K562 (cell line): ENCODE results near the gene NTRK1. TPM values are rescaled to one million over a fixed set of nuclear protein-coding genes. Genes with fewer than 3 reads are reported as not detected.
A peak's percentile ranks its signal among the peaks of the same experiment; 100 is the strongest.

Source experiments
- ATF1 ChIP-seq, 2 experiments: fragments of 450-650 bp in 1 of 2; IDR thresholded peaks; 2 replicates each; pipeline ENCODE4 v1.6.1; 2016; ENCODE audit warnings: missing compliant biosample characterization in 1 of 2, missing genetic modification characterization in 1 of 2
- COPS2 ChIP-seq: fragments of 450-650 bp; conservative IDR thresholded peaks from 2 replicates; pipeline ENCODE4 v1.6.1; 2016; ENCODE audit warnings: mild to moderate bottlenecking, moderate library complexity
- HDAC2 ChIP-seq: fragments of 450-650 bp; IDR thresholded peaks from 2 replicates; pipeline ENCODE4 v1.6.1; 2016; ENCODE audit warnings: mild to moderate bottlenecking
- HNRNPH1 ChIP-seq: fragments of 200-400 bp; formaldehyde crosslinking; optimal IDR thresholded peaks from 2 replicates; pipeline ENCODE3; 2017; ENCODE audit warnings: low read depth, mild to moderate bottlenecking, low read length, moderate library complexity
- SMAD4 ChIP-seq: fragments of 250-450 bp; sonication (Bioruptor Pico); conservative IDR thresholded peaks from 2 replicates; pipeline ENCODE4 v1.8.0; 2021; ENCODE audit warnings: inconsistent platforms, mild to moderate bottlenecking, moderate library complexity
- SUPT5H ChIP-seq: fragments of 450-650 bp; IDR thresholded peaks from 2 replicates; pipeline ENCODE4 v1.6.1; 2016
- ZNF23 ChIP-seq: fragments of 250-450 bp; sonication (Bioruptor Pico); IDR thresholded peaks from 2 replicates; pipeline ENCODE4 v1.4.0; 2020; ENCODE audit warnings: mild to moderate bottlenecking
- polyA plus RNA-seq, 8 experiments: library from polyadenylated mRNA; depleted of rRNA in 4 of 8; stranded (reverse) in 5 of 8; unstranded in 3 of 8; fragments of >200 nt; fragmentation: Nextera tagmentation in 2 of 8; fragmentation: Illumina TruSeq in 1 of 8; extraction: Ambion mirVana in 2 of 8; extraction: Trizol in 1 of 8; gene quantifications; 2 replicates each; pipeline versions ENCODE4 v1.2.1 to v1.2.3, GENCODE V29; 2011 to 2014; ENCODE audit warnings: inconsistent platforms in 1 of 8, missing spikeins in 1 of 8
- total RNA-seq, 7 experiments: library from RNA; depleted of rRNA in 6 of 7; stranded (reverse); fragments of >200 nt in 6 of 7; fragmentation: Illumina TruSeq in 2 of 7; extraction: Trizol in 2 of 7; gene quantifications; 2 replicates each; pipeline versions ENCODE4 v1.2.1 to v1.2.3, GENCODE V29; 2011 to 2021; ENCODE audit warnings: low replicate concordance in 1 of 7
- TF ChIP-seq, protein P1 (sequence below): sonication (generic); formaldehyde crosslinking; IDR thresholded peaks from 2 replicates; pipeline ENCODE4 v1.8.1; 2023; ENCODE audit warnings: mild to moderate bottlenecking, missing genetic modification reagents
- TF ChIP-seq, protein P2 (sequence below): fragments of 450-650 bp; IDR thresholded peaks from 2 replicates; pipeline ENCODE4 v1.6.1; 2016; ENCODE audit warnings: missing biosample characterization, missing genetic modification characterization

Gene NTRK1
- total and polyA plus RNA-seq, 9 of the 15 experiments (the other 6 are each of a cell fraction or from before 2014, with no cell fraction given) = 0.46 to 30.0 (median 7.9) TPM

DNA sequence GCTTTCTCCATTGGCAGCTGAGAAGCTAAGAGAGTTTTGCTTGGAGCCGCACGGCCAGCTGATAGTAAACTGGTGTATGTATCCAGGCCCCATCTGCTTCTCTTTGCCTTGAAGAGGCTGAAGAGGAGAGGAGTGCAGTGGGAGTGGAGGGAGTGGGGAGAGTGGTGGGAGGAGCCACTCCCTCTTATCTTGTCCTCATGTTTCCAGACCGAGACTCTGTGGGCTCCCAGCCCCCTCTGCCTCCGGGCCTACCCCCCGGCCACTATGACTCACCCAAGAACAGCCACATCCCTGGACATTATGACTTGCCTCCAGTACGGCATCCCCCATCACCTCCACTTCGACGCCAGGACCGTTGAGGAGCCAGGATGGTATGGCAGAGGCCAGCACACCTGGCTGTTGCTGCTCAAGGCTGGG, 53.8 kb downstream of the NTRK1 start (continued):
- TF ChIP-seq ATF1 (CRISPR knock-in tag; IDR thresholded peaks at IDR 0.05) (no peak), ATF1 (tag; IDR thresholded peaks at IDR 0.05) (0 out of 2 replicates have a peak, but pooled peaks have one; percentile 37), HDAC2 (peak; percentile 93), COPS2 (no peak), ZNF23 (no peak), SUPT5H (peak; percentile 67), HNRNPH1 (no peak), SMAD4 (CRISPR knock-in tag) (peak; percentile 62; the same call in 1 of the 2 replicates)
- TF ChIP-seq, protein P1, sequence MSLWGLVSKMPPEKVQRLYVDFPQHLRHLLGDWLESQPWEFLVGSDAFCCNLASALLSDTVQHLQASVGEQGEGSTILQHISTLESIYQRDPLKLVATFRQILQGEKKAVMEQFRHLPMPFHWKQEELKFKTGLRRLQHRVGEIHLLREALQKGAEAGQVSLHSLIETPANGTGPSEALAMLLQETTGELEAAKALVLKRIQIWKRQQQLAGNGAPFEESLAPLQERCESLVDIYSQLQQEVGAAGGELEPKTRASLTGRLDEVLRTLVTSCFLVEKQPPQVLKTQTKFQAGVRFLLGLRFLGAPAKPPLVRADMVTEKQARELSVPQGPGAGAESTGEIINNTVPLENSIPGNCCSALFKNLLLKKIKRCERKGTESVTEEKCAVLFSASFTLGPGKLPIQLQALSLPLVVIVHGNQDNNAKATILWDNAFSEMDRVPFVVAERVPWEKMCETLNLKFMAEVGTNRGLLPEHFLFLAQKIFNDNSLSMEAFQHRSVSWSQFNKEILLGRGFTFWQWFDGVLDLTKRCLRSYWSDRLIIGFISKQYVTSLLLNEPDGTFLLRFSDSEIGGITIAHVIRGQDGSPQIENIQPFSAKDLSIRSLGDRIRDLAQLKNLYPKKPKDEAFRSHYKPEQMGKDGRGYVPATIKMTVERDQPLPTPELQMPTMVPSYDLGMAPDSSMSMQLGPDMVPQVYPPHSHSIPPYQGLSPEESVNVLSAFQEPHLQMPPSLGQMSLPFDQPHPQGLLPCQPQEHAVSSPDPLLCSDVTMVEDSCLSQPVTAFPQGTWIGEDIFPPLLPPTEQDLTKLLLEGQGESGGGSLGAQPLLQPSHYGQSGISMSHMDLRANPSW (CRISPR knock-in tag) = no peak
- TF ChIP-seq, protein P2, sequence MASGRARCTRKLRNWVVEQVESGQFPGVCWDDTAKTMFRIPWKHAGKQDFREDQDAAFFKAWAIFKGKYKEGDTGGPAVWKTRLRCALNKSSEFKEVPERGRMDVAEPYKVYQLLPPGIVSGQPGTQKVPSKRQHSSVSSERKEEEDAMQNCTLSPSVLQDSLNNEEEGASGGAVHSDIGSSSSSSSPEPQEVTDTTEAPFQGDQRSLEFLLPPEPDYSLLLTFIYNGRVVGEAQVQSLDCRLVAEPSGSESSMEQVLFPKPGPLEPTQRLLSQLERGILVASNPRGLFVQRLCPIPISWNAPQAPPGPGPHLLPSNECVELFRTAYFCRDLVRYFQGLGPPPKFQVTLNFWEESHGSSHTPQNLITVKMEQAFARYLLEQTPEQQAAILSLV (tag) = no peak
